Osteocyte (in vitro differentiated cells): ENCODE results near the gene PHACTR3. TPM values are rescaled to one million over a fixed set of nuclear protein-coding genes. Genes with fewer than 3 reads are reported as not detected.

Source experiments
- DNase-seq: peaks from one replicate; pipeline ENCODE4 v3.0.0; 2021; ENCODE audit warnings: mixed read lengths; ENCODE audit not compliant: unreplicated experiment; ENCODE audit errors: extremely low spot score
- H3K27ac Mint-ChIP-seq: one replicate; pipeline ENCODE4 v1.8.0; 2021; ENCODE audit warnings: mild to moderate bottlenecking, mixed read lengths; ENCODE audit not compliant: unreplicated experiment
- H3K27me3 Mint-ChIP-seq: one replicate; pipeline ENCODE4 v1.8.0; 2021; ENCODE audit warnings: mixed read lengths; ENCODE audit not compliant: unreplicated experiment
- H3K36me3 Mint-ChIP-seq: one replicate; pipeline ENCODE4 v1.8.0; 2021; ENCODE audit warnings: mixed read lengths; ENCODE audit not compliant: unreplicated experiment
- H3K4me1 Mint-ChIP-seq: one replicate; pipeline ENCODE4 v1.8.0; 2021; ENCODE audit warnings: mixed read lengths; ENCODE audit not compliant: unreplicated experiment
- H3K4me3 Mint-ChIP-seq: one replicate; pipeline ENCODE4 v1.8.0; 2021; ENCODE audit warnings: mild to moderate bottlenecking, moderate library complexity, mixed read lengths; ENCODE audit not compliant: unreplicated experiment
- H3K9me3 Mint-ChIP-seq: one replicate; pipeline ENCODE4 v1.8.0; 2021; ENCODE audit warnings: mixed read lengths; ENCODE audit not compliant: unreplicated experiment
- total RNA-seq: library from RNA; stranded (reverse); gene quantifications from 2 replicates; pipeline ENCODE4 v1.2.1, GENCODE V29; 2021
- TF ChIP-seq, protein P1 (sequence below): fragments of 200-600 bp; sonication (generic); IDR thresholded peaks from 2 replicates; pipeline ENCODE4 v1.5.0; 2021; ENCODE audit warnings: antibody characterized with exemption, mild to moderate bottlenecking, moderate library complexity

The PHACTR3 gene
- total RNA-seq, 1 donor from 2014 or later, result not detected

DNA sequence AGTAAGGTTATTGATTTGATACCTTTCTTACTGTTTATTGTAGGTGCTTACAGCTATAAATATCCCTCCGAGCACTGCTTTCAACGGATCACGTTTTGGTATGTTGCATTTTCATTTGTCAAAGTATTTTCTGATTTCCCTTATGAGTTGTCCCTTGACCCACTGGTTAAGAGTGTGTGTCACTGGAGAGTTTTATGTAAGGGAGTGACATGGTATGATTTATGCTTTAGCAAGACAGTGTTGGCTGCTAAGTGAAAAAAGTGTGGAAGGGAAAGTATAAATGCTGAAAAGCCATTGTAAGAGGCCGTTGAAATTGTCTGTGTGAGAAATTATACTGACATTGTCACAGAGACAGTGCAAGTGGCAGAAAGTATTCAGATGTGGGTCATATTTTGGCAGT, 257.1 kb downstream of the PHACTR3 start:
- H3K4me1 Mint-ChIP-seq, result no peaks in the 10 kb centered on the region
- no peak overlapping the region for H3K27ac Mint-ChIP-seq
- H3K27me3 Mint-ChIP-seq, result no peaks in the 10 kb centered on the region
- TF ChIP-seq, protein P1, sequence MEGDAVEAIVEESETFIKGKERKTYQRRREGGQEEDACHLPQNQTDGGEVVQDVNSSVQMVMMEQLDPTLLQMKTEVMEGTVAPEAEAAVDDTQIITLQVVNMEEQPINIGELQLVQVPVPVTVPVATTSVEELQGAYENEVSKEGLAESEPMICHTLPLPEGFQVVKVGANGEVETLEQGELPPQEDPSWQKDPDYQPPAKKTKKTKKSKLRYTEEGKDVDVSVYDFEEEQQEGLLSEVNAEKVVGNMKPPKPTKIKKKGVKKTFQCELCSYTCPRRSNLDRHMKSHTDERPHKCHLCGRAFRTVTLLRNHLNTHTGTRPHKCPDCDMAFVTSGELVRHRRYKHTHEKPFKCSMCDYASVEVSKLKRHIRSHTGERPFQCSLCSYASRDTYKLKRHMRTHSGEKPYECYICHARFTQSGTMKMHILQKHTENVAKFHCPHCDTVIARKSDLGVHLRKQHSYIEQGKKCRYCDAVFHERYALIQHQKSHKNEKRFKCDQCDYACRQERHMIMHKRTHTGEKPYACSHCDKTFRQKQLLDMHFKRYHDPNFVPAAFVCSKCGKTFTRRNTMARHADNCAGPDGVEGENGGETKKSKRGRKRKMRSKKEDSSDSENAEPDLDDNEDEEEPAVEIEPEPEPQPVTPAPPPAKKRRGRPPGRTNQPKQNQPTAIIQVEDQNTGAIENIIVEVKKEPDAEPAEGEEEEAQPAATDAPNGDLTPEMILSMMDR, result no peak
- DNase-seq, result no peak
- no peaks in the 10 kb centered on the region for H3K9me3 Mint-ChIP-seq
- H3K4me3 Mint-ChIP-seq, result no peak overlapping the region
- H3K36me3 Mint-ChIP-seq, result no peaks in the 10 kb centered on the region

DNA sequence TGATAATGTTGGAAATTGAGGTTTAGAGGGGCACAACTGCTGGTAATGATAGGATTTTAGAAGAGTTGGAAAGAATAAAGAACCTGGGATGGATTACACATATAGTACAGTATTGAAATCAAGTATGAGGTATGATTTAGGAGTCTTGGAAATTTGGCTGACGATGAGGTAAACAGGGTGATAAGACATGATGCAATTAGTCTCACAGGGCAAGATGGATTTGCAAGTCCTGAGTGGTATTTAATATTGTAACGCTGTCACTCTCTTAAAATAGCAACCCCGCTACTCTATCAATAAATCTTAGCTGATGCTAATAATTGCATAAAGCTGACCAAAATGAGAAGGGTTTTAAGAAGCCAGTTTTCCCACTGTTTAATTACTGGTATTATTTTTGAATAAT, 258.7 kb downstream of the PHACTR3 start:
- DNase-seq, result no peak
- Mint-ChIP-seq H3K27me3 (no peaks in the 10 kb centered on the region), H3K4me1 (peaks cover 3% of the 10 kb centered on the region), H3K27ac (no peak overlapping the region), H3K4me3 (no peak overlapping the region), H3K36me3 (no peaks in the 10 kb centered on the region), H3K9me3 (no peaks in the 10 kb centered on the region)
- TF ChIP-seq, protein P1, result no peak

DNA sequence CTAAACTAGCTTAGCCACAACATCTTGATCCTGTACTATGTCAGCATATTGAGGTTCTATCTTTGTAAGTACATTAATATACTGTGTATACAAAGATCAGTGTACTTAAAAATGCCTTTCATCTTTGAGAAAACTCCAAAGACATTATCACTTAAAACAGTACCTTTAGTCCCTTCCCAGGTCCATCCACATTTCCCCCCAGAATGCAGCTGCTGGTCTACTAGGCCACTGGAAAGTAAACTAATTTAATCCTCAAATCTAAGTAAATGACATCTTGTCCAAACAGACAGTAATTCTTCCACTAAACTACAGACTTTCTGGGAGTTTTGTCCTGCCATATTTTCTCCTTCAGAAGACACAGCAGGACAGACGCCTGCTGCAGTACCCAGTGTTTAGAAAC, 260.4 kb downstream of the PHACTR3 start:
- peaks cover 3% of the 10 kb centered on the region for H3K4me1 Mint-ChIP-seq
- no peaks in the 10 kb centered on the region for H3K27me3 Mint-ChIP-seq
- DNase-seq, result no peak
- no peak overlapping the region for H3K4me3 Mint-ChIP-seq
- TF ChIP-seq, protein P1, result no peak
- H3K27ac Mint-ChIP-seq, result no peak overlapping the region
- H3K9me3 Mint-ChIP-seq, result no peaks in the 10 kb centered on the region
- no peaks in the 10 kb centered on the region for H3K36me3 Mint-ChIP-seq

DNA sequence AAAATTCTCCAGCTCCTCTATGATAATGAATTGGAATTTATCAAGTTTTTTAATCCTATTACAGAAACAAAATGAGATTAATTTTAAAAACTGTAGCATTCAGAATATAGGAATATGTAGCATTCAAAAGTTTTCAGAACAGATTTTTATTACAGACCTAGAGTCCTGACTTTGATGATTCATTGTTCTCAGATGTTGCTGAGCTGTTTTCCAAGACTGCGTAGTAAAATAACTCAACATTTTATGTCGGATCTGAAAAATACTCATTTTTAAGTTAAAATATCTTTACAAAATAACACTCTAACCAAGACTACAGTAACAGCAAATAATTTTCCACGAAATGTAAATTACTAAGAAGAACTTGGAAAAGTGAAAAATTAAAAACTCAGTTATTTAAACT, 262.0 kb downstream of the PHACTR3 start:
- no peaks in the 10 kb centered on the region for H3K9me3 Mint-ChIP-seq

DNA sequence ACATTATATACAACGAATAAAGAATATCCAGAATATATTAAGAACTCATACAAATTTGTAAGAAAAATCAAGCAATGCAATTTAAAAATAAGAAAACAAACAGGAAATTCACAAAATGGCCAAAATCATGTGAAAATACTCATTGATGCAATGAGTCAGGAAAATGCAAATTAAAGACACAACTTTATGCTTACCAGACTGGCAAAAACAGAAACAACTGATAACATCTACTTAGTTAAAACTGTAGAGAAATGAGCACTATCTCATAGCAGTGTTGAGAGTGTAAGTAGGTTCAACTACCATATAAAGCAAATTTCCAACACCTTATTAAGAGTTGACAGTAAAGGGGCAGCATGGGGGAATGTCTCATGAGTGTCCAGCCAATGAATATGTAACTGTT, 266.8 kb downstream of the PHACTR3 start:
- no peak overlapping the region for H3K27ac Mint-ChIP-seq
- H3K27me3 Mint-ChIP-seq, result no peaks in the 10 kb centered on the region
- no peaks in the 10 kb centered on the region for H3K9me3 Mint-ChIP-seq
- no peak overlapping the region for H3K4me3 Mint-ChIP-seq
- DNase-seq, result no peak
- H3K4me1 Mint-ChIP-seq, result peaks cover 3% of the 10 kb centered on the region
- TF ChIP-seq, protein P1, result no peak
- H3K36me3 Mint-ChIP-seq, result peaks cover 3% of the 10 kb centered on the region

More for the DNA sequence above, 262.0 kb downstream of the PHACTR3 start:
- TF ChIP-seq, protein P1, result no peak
- Mint-ChIP-seq H3K4me1 (peaks cover 3% of the 10 kb centered on the region), H3K27ac (no peak overlapping the region), H3K27me3 (no peaks in the 10 kb centered on the region), H3K36me3 (no peaks in the 10 kb centered on the region), H3K4me3 (no peak overlapping the region)
- DNase-seq, result no peak
